ENCODE measurements around the gene PDGFD. TPM values are rescaled to one million over a fixed set of nuclear protein-coding genes. Genes with fewer than 3 reads are reported as not detected.

The PDGFD gene
- total and polyA plus RNA-seq, 2 donors (not counting 1 experiment from before 2014, with no cell fraction given): 0.07 to 0.71 TPM

DNA sequence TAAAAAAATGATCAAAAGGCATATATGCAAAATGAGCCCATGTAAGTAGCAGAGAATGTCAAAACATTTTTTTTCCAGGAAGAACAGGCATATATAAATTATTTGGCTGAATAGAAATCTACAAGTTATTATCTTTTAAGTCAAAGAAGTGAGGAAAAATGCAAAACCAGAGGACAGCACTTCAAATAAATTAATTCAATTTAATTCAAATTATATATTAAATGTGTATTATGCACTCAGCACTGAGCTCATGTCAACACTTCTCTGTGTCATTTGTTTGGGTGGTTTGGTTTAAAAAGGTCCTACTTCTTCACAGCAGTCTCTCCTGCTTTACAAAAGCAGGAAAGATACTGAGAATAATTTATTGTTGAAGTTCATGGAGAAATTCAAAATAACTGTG, 41.9 kb upstream of the PDGFD start:
- no peaks in the 10 kb centered on the region for H3K4me1 ChIP-seq (ENCODE audit: control insufficient read depth in 2 of 2, insufficient read depth in 2 of 2, low read length in 2 of 2)
- no peak overlapping the region for H3K4me2 ChIP-seq (replicated peaks; ENCODE audit: low read depth, low read length, poor library complexity, severe bottlenecking)
- H3K4me3 ChIP-seq (ENCODE audit: control extremely low read depth in 1 of 5, extremely low read depth in 1 of 5, insufficient read depth in 1 of 5, low read depth in 2 of 5, low read length in 4 of 5): no peak overlapping the region
- H3K4me3 Mint-ChIP-seq: no peak overlapping the region
- H3K9me3 ChIP-seq (ENCODE audit: control extremely low read depth in 1 of 3, control insufficient read depth in 2 of 3, insufficient read depth in 1 of 3, low read length in 2 of 3): no peaks in the 10 kb centered on the region
- ATAC-seq (ENCODE audit: low read depth): no peak
- CTCF ChIA-PET: no interaction called here
- no peaks in the 10 kb centered on the region for H3K36me3 ChIP-seq (replicated peaks in 1 of 2; ENCODE audit: control extremely low read depth in 1 of 2, control insufficient read depth in 1 of 2, extremely low read depth in 1 of 2, insufficient read depth in 2 of 2, low read length in 1 of 2)
- no peak overlapping the region for H3K27ac ChIP-seq (ENCODE audit: low read length in 2 of 2)
- intact Hi-C loops (cut with micrococcal nuclease): no loop called here
- no peak overlapping the region for H3K9ac ChIP-seq (ENCODE audit: low read length)
- no peaks in the 10 kb centered on the region for H3K79me2 ChIP-seq (ENCODE audit: control insufficient read depth, insufficient read depth, low read length)
- POLR2A ChIA-PET: no interaction called here
- no peak for DNase-seq
- H4K20me1 ChIP-seq (ENCODE audit: control insufficient read depth, insufficient read depth, low read length, poor library complexity, severe bottlenecking): no peaks in the 10 kb centered on the region
- H2AFZ ChIP-seq (ENCODE audit: insufficient read depth, low read depth, low read length, poor library complexity, severe bottlenecking): no peak overlapping the region
- no peak overlapping the region for H3K27ac Mint-ChIP-seq
- peaks cover 3% of the 10 kb centered on the region for H3K27me3 Mint-ChIP-seq
- TF ChIP-seq, protein P1, sequence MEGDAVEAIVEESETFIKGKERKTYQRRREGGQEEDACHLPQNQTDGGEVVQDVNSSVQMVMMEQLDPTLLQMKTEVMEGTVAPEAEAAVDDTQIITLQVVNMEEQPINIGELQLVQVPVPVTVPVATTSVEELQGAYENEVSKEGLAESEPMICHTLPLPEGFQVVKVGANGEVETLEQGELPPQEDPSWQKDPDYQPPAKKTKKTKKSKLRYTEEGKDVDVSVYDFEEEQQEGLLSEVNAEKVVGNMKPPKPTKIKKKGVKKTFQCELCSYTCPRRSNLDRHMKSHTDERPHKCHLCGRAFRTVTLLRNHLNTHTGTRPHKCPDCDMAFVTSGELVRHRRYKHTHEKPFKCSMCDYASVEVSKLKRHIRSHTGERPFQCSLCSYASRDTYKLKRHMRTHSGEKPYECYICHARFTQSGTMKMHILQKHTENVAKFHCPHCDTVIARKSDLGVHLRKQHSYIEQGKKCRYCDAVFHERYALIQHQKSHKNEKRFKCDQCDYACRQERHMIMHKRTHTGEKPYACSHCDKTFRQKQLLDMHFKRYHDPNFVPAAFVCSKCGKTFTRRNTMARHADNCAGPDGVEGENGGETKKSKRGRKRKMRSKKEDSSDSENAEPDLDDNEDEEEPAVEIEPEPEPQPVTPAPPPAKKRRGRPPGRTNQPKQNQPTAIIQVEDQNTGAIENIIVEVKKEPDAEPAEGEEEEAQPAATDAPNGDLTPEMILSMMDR (IDR thresholded peaks at IDR 0.05): no peak
- no peak for TF ChIP-seq EZH2 (IDR thresholded peaks at IDR 0.05; ENCODE audit: borderline replicate concordance, insufficient read depth, low read depth, low read length, poor library complexity, severe bottlenecking)
- H3K9me3 Mint-ChIP-seq (ENCODE audit: insufficient read depth): no peaks in the 10 kb centered on the region
- no peaks in the 10 kb centered on the region for H3K4me1 Mint-ChIP-seq
- no peaks in the 10 kb centered on the region for H3K27me3 ChIP-seq (replicated peaks in 1 of 4; ENCODE audit: control extremely low read depth in 1 of 4, control insufficient read depth in 3 of 4, insufficient read depth in 4 of 4, low read length in 3 of 4)

DNA sequence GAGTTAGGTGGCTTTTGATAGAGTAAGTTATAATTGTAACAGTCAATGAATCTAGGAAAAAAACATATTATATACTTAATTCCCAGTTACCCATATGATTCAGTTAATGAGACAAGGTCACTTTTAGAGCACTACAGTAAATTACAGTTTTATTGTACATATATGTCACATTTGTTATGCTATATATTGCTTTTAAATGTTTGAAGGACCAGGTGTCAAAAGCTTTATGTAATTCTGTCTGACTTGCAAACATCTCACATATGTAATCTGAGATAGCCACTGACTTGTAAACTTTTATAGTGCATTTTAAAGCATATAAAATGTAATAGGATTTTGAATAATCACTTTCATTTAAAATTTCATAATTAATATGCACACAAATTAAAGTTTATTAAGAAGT, 36.7 kb upstream of the PDGFD start:
- no peaks in the 10 kb centered on the region for H3K9me3 ChIP-seq (ENCODE audit: control extremely low read depth in 1 of 3, control insufficient read depth in 2 of 3, insufficient read depth in 1 of 3, low read length in 2 of 3)
- no peaks in the 10 kb centered on the region for H4K20me1 ChIP-seq (ENCODE audit: control insufficient read depth, insufficient read depth, low read length, poor library complexity, severe bottlenecking)
- no peaks in the 10 kb centered on the region for H3K4me1 ChIP-seq (ENCODE audit: control insufficient read depth in 2 of 2, insufficient read depth in 2 of 2, low read length in 2 of 2)
- no peak for ATAC-seq (ENCODE audit: low read depth)
- DNase-seq: no peak
- no peaks in the 10 kb centered on the region for H3K4me1 Mint-ChIP-seq
- no peak overlapping the region for H3K27ac ChIP-seq (ENCODE audit: low read length in 2 of 2)
- H3K27ac Mint-ChIP-seq: no peak overlapping the region
- H3K4me3 Mint-ChIP-seq: no peak overlapping the region
- H3K4me2 ChIP-seq (replicated peaks; ENCODE audit: low read depth, low read length, poor library complexity, severe bottlenecking): no peak overlapping the region
- intact Hi-C loops (cut with micrococcal nuclease): no loop called here
- H3K4me3 ChIP-seq (ENCODE audit: control extremely low read depth in 1 of 5, extremely low read depth in 1 of 5, insufficient read depth in 1 of 5, low read depth in 2 of 5, low read length in 4 of 5): no peak overlapping the region
- H3K27me3 Mint-ChIP-seq: peaks cover 3% of the 10 kb centered on the region
- H2AFZ ChIP-seq (ENCODE audit: insufficient read depth, low read depth, low read length, poor library complexity, severe bottlenecking): no peak overlapping the region
- no peaks in the 10 kb centered on the region for H3K79me2 ChIP-seq (ENCODE audit: control insufficient read depth, insufficient read depth, low read length)
- no peaks in the 10 kb centered on the region for H3K27me3 ChIP-seq (replicated peaks in 1 of 4; ENCODE audit: control extremely low read depth in 1 of 4, control insufficient read depth in 3 of 4, insufficient read depth in 4 of 4, low read length in 3 of 4)
- POLR2A ChIA-PET: no interaction called here
- H3K36me3 ChIP-seq (replicated peaks in 1 of 2; ENCODE audit: control extremely low read depth in 1 of 2, control insufficient read depth in 1 of 2, extremely low read depth in 1 of 2, insufficient read depth in 2 of 2, low read length in 1 of 2): no peaks in the 10 kb centered on the region
- CTCF ChIA-PET: no interaction called here
- TF ChIP-seq, protein P1 (IDR thresholded peaks at IDR 0.05): no peak
- TF ChIP-seq EZH2 (IDR thresholded peaks at IDR 0.05; ENCODE audit: borderline replicate concordance, insufficient read depth, low read depth, low read length, poor library complexity, severe bottlenecking): no peak
- no peak overlapping the region for H3K9ac ChIP-seq (ENCODE audit: low read length)
- no peaks in the 10 kb centered on the region for H3K9me3 Mint-ChIP-seq (ENCODE audit: insufficient read depth)

All from B cell (primary cell).